ENCODE results near the gene MNS1.

DNA sequence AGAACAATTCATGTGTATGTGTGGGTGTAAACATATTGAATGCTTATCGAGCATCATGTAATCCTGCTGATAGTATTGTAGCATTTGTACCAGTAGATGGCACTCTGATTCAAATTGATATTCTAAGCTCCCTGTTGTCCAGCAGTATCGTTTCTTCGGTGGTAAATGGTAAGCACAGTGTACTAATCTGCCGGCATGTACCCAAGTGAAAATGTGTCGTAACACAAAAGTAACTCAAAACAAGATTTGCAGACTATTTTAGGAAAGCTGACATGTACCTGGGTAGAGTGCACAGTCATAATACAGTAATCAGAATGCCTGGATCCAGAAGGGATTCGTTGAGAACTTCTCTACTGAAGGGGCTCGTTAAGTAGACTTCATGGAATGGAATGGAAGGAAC lies 31.7 kb upstream of the MNS1 start:
- TF ChIP-seq EZH2 (IDR thresholded peaks at IDR 0.05; ENCODE audit: insufficient read depth, low read length): no peak
- TF ChIP-seq, protein P1, sequence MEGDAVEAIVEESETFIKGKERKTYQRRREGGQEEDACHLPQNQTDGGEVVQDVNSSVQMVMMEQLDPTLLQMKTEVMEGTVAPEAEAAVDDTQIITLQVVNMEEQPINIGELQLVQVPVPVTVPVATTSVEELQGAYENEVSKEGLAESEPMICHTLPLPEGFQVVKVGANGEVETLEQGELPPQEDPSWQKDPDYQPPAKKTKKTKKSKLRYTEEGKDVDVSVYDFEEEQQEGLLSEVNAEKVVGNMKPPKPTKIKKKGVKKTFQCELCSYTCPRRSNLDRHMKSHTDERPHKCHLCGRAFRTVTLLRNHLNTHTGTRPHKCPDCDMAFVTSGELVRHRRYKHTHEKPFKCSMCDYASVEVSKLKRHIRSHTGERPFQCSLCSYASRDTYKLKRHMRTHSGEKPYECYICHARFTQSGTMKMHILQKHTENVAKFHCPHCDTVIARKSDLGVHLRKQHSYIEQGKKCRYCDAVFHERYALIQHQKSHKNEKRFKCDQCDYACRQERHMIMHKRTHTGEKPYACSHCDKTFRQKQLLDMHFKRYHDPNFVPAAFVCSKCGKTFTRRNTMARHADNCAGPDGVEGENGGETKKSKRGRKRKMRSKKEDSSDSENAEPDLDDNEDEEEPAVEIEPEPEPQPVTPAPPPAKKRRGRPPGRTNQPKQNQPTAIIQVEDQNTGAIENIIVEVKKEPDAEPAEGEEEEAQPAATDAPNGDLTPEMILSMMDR (IDR thresholded peaks at IDR 0.05; ENCODE audit: insufficient read depth, low read depth, low read length): peak; percentile 76
